ACHN (cell line): ENCODE data around the gene DLG4.

Source experiments
- DNase-seq: peaks from one replicate; pipeline ENCODE4 v3.0.0-alpha.2; 2015
- in situ Hi-C: cut with HindIII; loops from 2 replicates; pipeline ENCODE4 v1.10.0; 2017; ENCODE audit warnings: low sequenced_read_pairs, low pct_ligation_motif_present, low pct_unique_long_range_greater_than_20kb

DLG4 gene

GRCh38 chr17:7219229-7219811 is 316 bp downstream of the DLG4 start:
- DNase-seq = no peak
- in situ Hi-C loops = no loop called here

- DNase-seq = no peak
- in situ Hi-C loops = no loop called here
Observed at GRCh38 chr17:7218758-7219157, 878 bp downstream of the DLG4 start.

GRCh38 chr17:7218166-7218565 is 1.5 kb downstream of the DLG4 start:
- in situ Hi-C loops = no loop called here
- DNase-seq = no peak

- peak; percentile 71 for DNase-seq
- in situ Hi-C loops = no loop called here
Observed at GRCh38 chr17:7217113-7217987, 2.3 kb downstream of the DLG4 start.

GRCh38 chr17:7216242-7217112 is 3.2 kb downstream of the DLG4 start:
- in situ Hi-C loops = no loop called here
- no peak for DNase-seq

GRCh38 chr17:7215652-7216180 is 3.9 kb downstream of the DLG4 start:
- DNase-seq = no peak

GRCh38 chr17:7215136-7215638 is 4.4 kb downstream of the DLG4 start:
- DNase-seq = no peak
- in situ Hi-C loops = no loop called here

More at GRCh38 chr17:7215652-7216180, 3.9 kb downstream of the DLG4 start:
- in situ Hi-C loops = no loop called here

- in situ Hi-C loops = no loop called here
- DNase-seq = peak; percentile 99
Observed at GRCh38 chr17:7214300-7215135, 5.1 kb downstream of the DLG4 start.

- in situ Hi-C loops = no loop called here
- DNase-seq = peak; percentile 73
Observed at GRCh38 chr17:7213895-7214299, 5.7 kb downstream of the DLG4 start.

- in situ Hi-C loops = no loop called here
- DNase-seq = no peak
Observed at GRCh38 chr17:7211491-7212273, 8.0 kb downstream of the DLG4 start.

GRCh38 chr17:7208754-7209460 is 10.7 kb downstream of the DLG4 start:
- no peak for DNase-seq
- in situ Hi-C loops = no loop called here

- in situ Hi-C loops = no loop called here
- no peak for DNase-seq
Observed at GRCh38 chr17:7208027-7208571, 11.5 kb downstream of the DLG4 start.

- in situ Hi-C loops = no loop called here
Observed at GRCh38 chr17:7207120-7208001, 12.3 kb downstream of the DLG4 start.

GRCh38 chr17:7205561-7205960 is 14.1 kb downstream of the DLG4 start:
- in situ Hi-C loops = no loop called here
- no peak for DNase-seq

More at GRCh38 chr17:7207120-7208001, 12.3 kb downstream of the DLG4 start:
- no peak for DNase-seq

- peak; percentile 75 for DNase-seq
- in situ Hi-C loops = no loop called here
Observed at GRCh38 chr17:7204828-7205461, 14.7 kb downstream of the DLG4 start.
